SK-N-SH (cell line): ENCODE data around the gene EIF2B5. TPM values are rescaled to one million over a fixed set of nuclear protein-coding genes. Genes with fewer than 3 reads are reported as not detected.

Source experiments
- CTCF ChIA-PET: fragments of 300-600, 350-600 bp; formaldehyde crosslinking; extraction: SDS; loops from one replicate; lab custom pipeline; 2021; lab: Yijun Ruan, JAX
- POLR2A ChIA-PET: fragments of 350-600 bp; sonication (Branson Sonifier 250); formaldehyde crosslinking; extraction: SDS; loops from one replicate; lab custom pipeline; 2020; ENCODE audit warnings: antibody characterized with exemption, inconsistent platforms; lab: Yijun Ruan, JAX
- DNase-seq: peaks from one replicate; pipeline ENCODE4 v3.0.0; 2012
- H2AFZ ChIP-seq: fragments of 200-600 bp; sonication (generic); 2 replicates; pipeline ENCODE4 v1.8.1; 2016; ENCODE audit warnings: antibody characterized with exemption, mild to moderate bottlenecking, low read depth
- H3F3A ChIP-seq: fragments of 200-600 bp; sonication (generic); replicated peaks from 2 replicates; pipeline ENCODE3; 2016; ENCODE audit warnings: antibody characterized with exemption, mild to moderate bottlenecking; ENCODE audit not compliant: insufficient read depth
- H3K27ac ChIP-seq, 2 experiments: fragments of 200-500 bp in 1 of 2; fragments of 200-600 bp in 1 of 2; sonication (Bioruptor generic) in 1 of 2; sonication (generic), shearing (Covaris generic) in 1 of 2; 2 replicates each; pipeline versions ENCODE4 v1.5.1 to v1.6.1; 2014 to 2016; ENCODE audit warnings: low read depth in 2 of 2, inconsistent platforms in 1 of 2, low read length in 1 of 2, mild to moderate bottlenecking in 1 of 2, mixed read lengths in 1 of 2
- H3K27me3 ChIP-seq: fragments of 200-600 bp; sonication (generic), shearing (Covaris generic); 2 replicates; pipeline ENCODE4 v1.6.1; 2016; ENCODE audit warnings: mixed run types; ENCODE audit not compliant: insufficient read depth
- H3K36me3 ChIP-seq, 2 experiments: fragments of 200-500 bp in 1 of 2; fragments of 200-600 bp in 1 of 2; sonication (Bioruptor generic) in 1 of 2; sonication (generic) in 1 of 2; replicated peaks in 1 of 2; 2 replicates each; pipeline versions ENCODE3 to v1.5.1; 2014 to 2016; ENCODE audit warnings: low read length in 1 of 2, mild to moderate bottlenecking in 1 of 2; ENCODE audit not compliant: insufficient read depth in 2 of 2, control insufficient read depth in 1 of 2
- H3K4me1 ChIP-seq, 2 experiments: fragments of 200-500 bp in 1 of 2; fragments of 200-600 bp in 1 of 2; sonication (Bioruptor generic) in 1 of 2; sonication (generic), shearing (Covaris generic) in 1 of 2; 2 replicates each; pipeline versions ENCODE4 v1.5.1 to v1.6.1; 2014 to 2016; ENCODE audit warnings: low read depth in 1 of 2, low read length in 1 of 2, mixed run types in 1 of 2; ENCODE audit not compliant: insufficient read depth in 2 of 2, control insufficient read depth in 1 of 2
- H3K4me2 ChIP-seq: fragments of 200-600 bp; sonication (generic), shearing (Covaris generic); 2 replicates; pipeline ENCODE4 v1.6.1; 2017; ENCODE audit warnings: mixed run types
- H3K4me3 ChIP-seq, 2 experiments: fragments of 200-500 bp in 1 of 2; fragments of 200-600 bp in 1 of 2; sonication (Bioruptor generic) in 1 of 2; sonication (generic), shearing (Covaris generic) in 1 of 2; 2 replicates each; pipeline versions ENCODE4 v1.5.1 to v1.8.1; 2014 to 2016; ENCODE audit warnings: low read depth in 2 of 2, inconsistent platforms in 1 of 2, low read length in 1 of 2, mild to moderate bottlenecking in 1 of 2, mixed read lengths in 1 of 2, moderate library complexity in 1 of 2
- H3K79me2 ChIP-seq: fragments of 200-600 bp; sonication (generic); 2 replicates; pipeline ENCODE4 v1.8.1; 2017; ENCODE audit warnings: mild to moderate bottlenecking; ENCODE audit not compliant: insufficient read depth
- H3K9ac ChIP-seq: fragments of 200-600 bp; sonication (generic); 2 replicates; pipeline ENCODE4 v1.6.1; 2017; ENCODE audit warnings: mixed run types
- H3K9me2 ChIP-seq: fragments of 200-600 bp; sonication (generic); 2 replicates; pipeline ENCODE4 v1.6.1; 2017; ENCODE audit warnings: mixed run types
- H3K9me3 ChIP-seq: fragments of 200-600 bp; sonication (generic); 2 replicates; pipeline ENCODE4 v1.6.1; 2017; ENCODE audit warnings: mixed run types, mild to moderate bottlenecking, moderate library complexity
- H4K20me1 ChIP-seq: fragments of 200-600 bp; sonication (generic); 2 replicates; pipeline ENCODE4 v1.6.1; 2017; ENCODE audit warnings: mild to moderate bottlenecking, mixed run types; ENCODE audit not compliant: insufficient read depth
- EP300 ChIP-seq, 2 experiments: IDR thresholded peaks; 2 replicates each; pipeline versions ENCODE4 v1.4.0 to v1.6.1; 2012; ENCODE audit warnings: borderline replicate concordance in 1 of 2, low read depth in 1 of 2, low read length in 1 of 2
- EZH2phosphoT487 ChIP-seq: fragments of 200-600 bp; sonication (generic); IDR thresholded peaks from 2 replicates; pipeline ENCODE4 v1.6.1; 2017; ENCODE audit warnings: low read depth, mixed run types, mild to moderate bottlenecking, antibody characterized with exemption, moderate library complexity, borderline replicate concordance
- FOSL2 ChIP-seq: IDR thresholded peaks from 2 replicates; pipeline ENCODE4 v1.4.0; 2012; ENCODE audit warnings: low read depth, mild to moderate bottlenecking, moderate library complexity, borderline replicate concordance
- RAD21 ChIP-seq: IDR thresholded peaks from 2 replicates; pipeline ENCODE4 v1.6.1; 2012; ENCODE audit warnings: mild to moderate bottlenecking, low read length
- RFX5 ChIP-seq: IDR thresholded peaks from 2 replicates; pipeline ENCODE4 v1.6.1; 2012; ENCODE audit warnings: mild to moderate bottlenecking, improper control_type of control experiment, low read length
- RXRA ChIP-seq: IDR thresholded peaks from 2 replicates; pipeline ENCODE4 v1.4.0; 2012; ENCODE audit warnings: low read depth, mild to moderate bottlenecking, borderline replicate concordance
- TAF1 ChIP-seq: IDR thresholded peaks from 2 replicates; pipeline ENCODE4 v1.6.1; 2012; ENCODE audit warnings: low read depth, mild to moderate bottlenecking, low read length, moderate library complexity, borderline replicate concordance
- WGBS: methylation state at CpG from one replicate; pipeline ENCODE4 v1.1.6; 2017; ENCODE audit warnings: low lambda C conversion rate; 5-methylcytosine and 5-hydroxymethylcytosine counted together
- polyA plus RNA-seq, 3 experiments: library from polyadenylated mRNA; depleted of rRNA; stranded (reverse); fragments of >200 nt; gene quantifications; 2 replicates each; pipeline ENCODE4 v1.2.3, GENCODE V29; 2012
- TF ChIP-seq, protein P1 (sequence below): fragments of 200-600 bp; sonication (generic); IDR thresholded peaks from 2 replicates; pipeline ENCODE4 v1.6.1; 2017; ENCODE audit warnings: antibody characterized with exemption, mild to moderate bottlenecking, moderate library complexity
- TF ChIP-seq, protein P2 (sequence below): IDR thresholded peaks from 2 replicates; pipeline ENCODE4 v1.6.1; 2012; ENCODE audit warnings: mild to moderate bottlenecking, low read depth, low read length, moderate library complexity
- TF ChIP-seq, protein P3 (sequence below): fragments of 150-350 bp; IDR thresholded peaks from 2 replicates; pipeline ENCODE4 v1.6.1; 2016; ENCODE audit warnings: mild to moderate bottlenecking, low read depth, low read length

The EIF2B5 gene
- polyA plus RNA-seq, 1 of the 3 experiments (the other 2 are of a cell fraction) = 46.8 TPM

DNA sequence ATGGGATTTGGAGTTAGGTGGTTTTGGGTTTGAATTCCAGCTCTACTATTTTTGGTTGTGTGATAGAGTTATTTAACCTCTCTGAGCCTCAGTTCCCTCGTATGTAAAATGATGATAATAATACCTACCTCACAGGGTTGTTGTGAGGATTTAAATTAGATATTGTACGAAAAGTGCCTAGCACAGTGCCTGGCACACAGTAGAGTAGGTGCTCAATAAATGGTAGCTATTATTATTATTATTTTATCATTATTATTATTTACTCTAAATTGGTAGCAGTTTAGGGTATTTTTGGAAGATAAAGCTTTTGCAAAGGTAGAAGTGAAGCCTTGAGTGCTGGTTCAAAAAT, 38.2 kb downstream of the EIF2B5 start:
- Histone ChIP-seq H3K4me1 (peaks cover 22 to 29% of the 10 kb centered on the region in 2 experiments), H3K9ac (no peak overlapping the region), H3K9me2 (no peaks in the 10 kb centered on the region), H3K9me3 (no peaks in the 10 kb centered on the region), H4K20me1 (peaks cover 19% of the 10 kb centered on the region), H3K36me3 (peaks cover 25 to 58% of the 10 kb centered on the region in 2 experiments), H3K27me3 (no peaks in the 10 kb centered on the region), H3K27ac (peak overlapping the region; percentile 44 to 87), H3K4me2 (no peak overlapping the region), H3F3A (peaks cover 37% of the 10 kb centered on the region), H3K79me2 (peaks cover 31% of the 10 kb centered on the region), H3K4me3 (no peak overlapping the region), H2AFZ (no peak overlapping the region)
- WGBS = 84% methylated on average over 2 of the region's 2 CpGs
- CTCF ChIA-PET = interaction anchor here (0.8 to 7.0 kb wide), 7 partner anchors 9 to 277 kb away, joined by 3 to 30 read pairs (median 6); partner anchors contain the start of genes ABCF3 and EEF1AKMT4
- TF ChIP-seq TAF1 (no peak), EZH2phosphoT487 (no peak), RXRA (no peak), EP300 (IDR thresholded peaks at IDR 0.05; ENCODE audit: borderline replicate concordance in 1 of 2, low read depth in 1 of 2, low read length in 1 of 2) (no peak), FOSL2 (no peak)
- TF ChIP-seq, protein P1, sequence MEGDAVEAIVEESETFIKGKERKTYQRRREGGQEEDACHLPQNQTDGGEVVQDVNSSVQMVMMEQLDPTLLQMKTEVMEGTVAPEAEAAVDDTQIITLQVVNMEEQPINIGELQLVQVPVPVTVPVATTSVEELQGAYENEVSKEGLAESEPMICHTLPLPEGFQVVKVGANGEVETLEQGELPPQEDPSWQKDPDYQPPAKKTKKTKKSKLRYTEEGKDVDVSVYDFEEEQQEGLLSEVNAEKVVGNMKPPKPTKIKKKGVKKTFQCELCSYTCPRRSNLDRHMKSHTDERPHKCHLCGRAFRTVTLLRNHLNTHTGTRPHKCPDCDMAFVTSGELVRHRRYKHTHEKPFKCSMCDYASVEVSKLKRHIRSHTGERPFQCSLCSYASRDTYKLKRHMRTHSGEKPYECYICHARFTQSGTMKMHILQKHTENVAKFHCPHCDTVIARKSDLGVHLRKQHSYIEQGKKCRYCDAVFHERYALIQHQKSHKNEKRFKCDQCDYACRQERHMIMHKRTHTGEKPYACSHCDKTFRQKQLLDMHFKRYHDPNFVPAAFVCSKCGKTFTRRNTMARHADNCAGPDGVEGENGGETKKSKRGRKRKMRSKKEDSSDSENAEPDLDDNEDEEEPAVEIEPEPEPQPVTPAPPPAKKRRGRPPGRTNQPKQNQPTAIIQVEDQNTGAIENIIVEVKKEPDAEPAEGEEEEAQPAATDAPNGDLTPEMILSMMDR = no peak
- TF ChIP-seq, protein P2, sequence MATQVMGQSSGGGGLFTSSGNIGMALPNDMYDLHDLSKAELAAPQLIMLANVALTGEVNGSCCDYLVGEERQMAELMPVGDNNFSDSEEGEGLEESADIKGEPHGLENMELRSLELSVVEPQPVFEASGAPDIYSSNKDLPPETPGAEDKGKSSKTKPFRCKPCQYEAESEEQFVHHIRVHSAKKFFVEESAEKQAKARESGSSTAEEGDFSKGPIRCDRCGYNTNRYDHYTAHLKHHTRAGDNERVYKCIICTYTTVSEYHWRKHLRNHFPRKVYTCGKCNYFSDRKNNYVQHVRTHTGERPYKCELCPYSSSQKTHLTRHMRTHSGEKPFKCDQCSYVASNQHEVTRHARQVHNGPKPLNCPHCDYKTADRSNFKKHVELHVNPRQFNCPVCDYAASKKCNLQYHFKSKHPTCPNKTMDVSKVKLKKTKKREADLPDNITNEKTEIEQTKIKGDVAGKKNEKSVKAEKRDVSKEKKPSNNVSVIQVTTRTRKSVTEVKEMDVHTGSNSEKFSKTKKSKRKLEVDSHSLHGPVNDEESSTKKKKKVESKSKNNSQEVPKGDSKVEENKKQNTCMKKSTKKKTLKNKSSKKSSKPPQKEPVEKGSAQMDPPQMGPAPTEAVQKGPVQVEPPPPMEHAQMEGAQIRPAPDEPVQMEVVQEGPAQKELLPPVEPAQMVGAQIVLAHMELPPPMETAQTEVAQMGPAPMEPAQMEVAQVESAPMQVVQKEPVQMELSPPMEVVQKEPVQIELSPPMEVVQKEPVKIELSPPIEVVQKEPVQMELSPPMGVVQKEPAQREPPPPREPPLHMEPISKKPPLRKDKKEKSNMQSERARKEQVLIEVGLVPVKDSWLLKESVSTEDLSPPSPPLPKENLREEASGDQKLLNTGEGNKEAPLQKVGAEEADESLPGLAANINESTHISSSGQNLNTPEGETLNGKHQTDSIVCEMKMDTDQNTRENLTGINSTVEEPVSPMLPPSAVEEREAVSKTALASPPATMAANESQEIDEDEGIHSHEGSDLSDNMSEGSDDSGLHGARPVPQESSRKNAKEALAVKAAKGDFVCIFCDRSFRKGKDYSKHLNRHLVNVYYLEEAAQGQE = no peak
- TF ChIP-seq, protein P3, sequence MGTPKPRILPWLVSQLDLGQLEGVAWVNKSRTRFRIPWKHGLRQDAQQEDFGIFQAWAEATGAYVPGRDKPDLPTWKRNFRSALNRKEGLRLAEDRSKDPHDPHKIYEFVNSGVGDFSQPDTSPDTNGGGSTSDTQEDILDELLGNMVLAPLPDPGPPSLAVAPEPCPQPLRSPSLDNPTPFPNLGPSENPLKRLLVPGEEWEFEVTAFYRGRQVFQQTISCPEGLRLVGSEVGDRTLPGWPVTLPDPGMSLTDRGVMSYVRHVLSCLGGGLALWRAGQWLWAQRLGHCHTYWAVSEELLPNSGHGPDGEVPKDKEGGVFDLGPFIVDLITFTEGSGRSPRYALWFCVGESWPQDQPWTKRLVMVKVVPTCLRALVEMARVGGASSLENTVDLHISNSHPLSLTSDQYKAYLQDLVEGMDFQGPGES = no peak
- DNase-seq = no peak
- POLR2A ChIA-PET = no interaction called here

DNA sequence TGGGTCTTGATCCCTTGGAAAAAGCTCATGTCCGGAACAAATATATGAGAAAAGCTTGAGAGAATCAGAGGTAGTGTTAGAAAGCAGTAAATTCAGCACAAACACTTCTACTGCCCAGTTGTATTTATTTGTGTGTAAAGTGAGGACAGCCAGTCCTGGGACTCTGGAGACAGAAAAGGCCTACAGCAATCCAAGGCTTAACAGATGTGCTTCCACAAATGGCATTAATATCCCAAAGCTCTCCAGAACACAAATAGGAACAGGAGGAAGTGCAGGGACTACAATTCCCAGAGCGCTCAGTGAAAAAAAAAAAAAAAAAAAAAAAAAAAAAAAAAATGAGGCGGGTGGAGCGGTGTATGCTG, 39.1 kb downstream of the EIF2B5 start:
- Histone ChIP-seq H4K20me1 (peaks cover 26% of the 10 kb centered on the region), H3K79me2 (peaks cover 41% of the 10 kb centered on the region), H3K27ac (peak overlapping the region; percentile 32 to 87; a peak in 3 of 4 replicates), H3K4me2 (peak overlapping the region; percentile 52; the same call in 1 of the 2 replicates), H3K4me3 (no peak overlapping the region), H3K9ac (no peak overlapping the region), H3K27me3 (no peaks in the 10 kb centered on the region), H2AFZ (no peak overlapping the region), H3F3A (peaks cover 37% of the 10 kb centered on the region), H3K9me2 (no peaks in the 10 kb centered on the region), H3K4me1 (peaks cover 22 to 29% of the 10 kb centered on the region in 2 experiments), H3K9me3 (no peaks in the 10 kb centered on the region), H3K36me3 (peaks cover 29 to 59% of the 10 kb centered on the region in 2 experiments)
- no peak for DNase-seq
- POLR2A ChIA-PET = interaction anchor here (0.6 to 1.8 kb wide), 3 partner anchors 8 to 18 kb away, joined by 3 to 6 read pairs (median 4); partner anchors contain the start of gene ABCF3
- TF ChIP-seq RFX5 (no peak), RAD21 (0 out of 2 replicates have a peak, but pooled peaks have one; percentile 4)
- 24% methylated on average over 4 of the region's 4 CpGs for WGBS
- CTCF ChIA-PET = interaction anchor here (0.8 to 7.0 kb wide), 8 partner anchors 11 to 278 kb away, joined by 3 to 30 read pairs (median 4); partner anchors contain the start of genes ABCF3 and EEF1AKMT4
